Umbilical cord (tissue), 2 donors: ENCODE measurements around the gene MYO18B. TPM values are rescaled to one million over a fixed set of nuclear protein-coding genes. Genes with fewer than 3 reads are reported as not detected.

Experiments used
- DNase-seq: peaks from one replicate; pipeline ENCODE4 v3.0.0-alpha.2; 2015; ENCODE audit warnings: low spot score
- total RNA-seq: library from RNA; depleted of rRNA; stranded (reverse); fragments of >200 nt; gene quantifications from one replicate; pipeline ENCODE4 v1.2.3, GENCODE V29; 2014; ENCODE audit warnings: low replicate concordance; ENCODE audit not compliant: insufficient read depth

Gene MYO18B
- total RNA-seq, 1 donor from 2014 or later, result 7.9 TPM

DNA sequence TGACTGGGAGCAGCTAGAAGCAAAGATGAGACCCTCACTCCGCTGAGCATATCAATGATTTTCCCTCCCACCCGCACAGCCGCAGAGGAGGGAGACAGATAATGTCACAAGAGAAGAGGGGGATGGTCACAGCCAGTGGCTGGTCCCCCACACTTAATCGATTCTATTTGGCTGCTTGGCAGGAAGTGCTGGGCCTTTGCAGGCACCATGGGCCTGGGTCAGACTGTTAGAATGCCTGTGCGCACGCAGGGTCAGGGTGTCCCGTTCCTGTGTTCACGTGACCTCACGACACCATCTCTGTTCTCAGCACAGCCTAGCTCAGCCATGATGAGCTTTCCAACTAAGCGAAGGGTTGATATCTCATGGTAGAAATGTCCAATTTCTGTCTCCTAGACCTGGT is 107.0 kb downstream of the MYO18B start:
- no peak for DNase-seq

DNA sequence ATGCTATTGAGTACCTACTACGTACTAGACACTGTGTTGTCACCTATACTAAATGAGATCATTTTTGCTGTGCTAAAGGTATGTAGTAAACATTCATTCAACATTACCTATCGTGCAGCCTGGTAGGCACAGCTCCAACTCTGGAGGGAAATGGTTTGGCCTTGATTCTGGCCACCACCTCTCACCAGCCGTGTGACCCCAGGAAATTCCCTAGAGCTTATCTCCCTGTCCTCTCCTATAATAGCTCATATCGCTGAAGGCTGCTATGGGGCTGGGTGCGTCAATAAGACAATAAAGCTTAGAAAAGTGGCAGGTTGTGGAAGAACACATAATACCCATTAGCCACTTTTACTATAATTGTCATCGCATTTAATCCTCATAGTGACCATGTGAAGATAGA is 107.5 kb downstream of the MYO18B start:
- DNase-seq, result no peak

DNA sequence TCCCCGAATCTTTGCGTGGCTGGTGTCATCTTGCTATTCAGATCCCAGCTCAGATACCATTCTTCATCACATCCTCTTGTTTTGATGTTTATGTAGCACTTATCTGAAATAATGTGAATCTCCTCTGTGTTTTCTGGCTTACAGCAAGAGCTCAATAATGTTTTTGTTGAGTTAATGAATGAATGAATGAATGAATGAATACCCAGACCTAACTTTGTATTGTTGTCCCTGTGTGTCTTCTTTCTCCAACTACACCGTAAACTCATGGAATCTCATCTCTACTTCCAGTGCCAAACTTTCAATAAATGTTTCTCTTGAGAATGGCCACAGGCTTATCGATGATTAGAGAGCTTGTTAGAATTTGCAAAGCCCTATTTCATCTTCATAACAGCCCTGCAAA is 110.2 kb downstream of the MYO18B start:
- no peak for DNase-seq

DNA sequence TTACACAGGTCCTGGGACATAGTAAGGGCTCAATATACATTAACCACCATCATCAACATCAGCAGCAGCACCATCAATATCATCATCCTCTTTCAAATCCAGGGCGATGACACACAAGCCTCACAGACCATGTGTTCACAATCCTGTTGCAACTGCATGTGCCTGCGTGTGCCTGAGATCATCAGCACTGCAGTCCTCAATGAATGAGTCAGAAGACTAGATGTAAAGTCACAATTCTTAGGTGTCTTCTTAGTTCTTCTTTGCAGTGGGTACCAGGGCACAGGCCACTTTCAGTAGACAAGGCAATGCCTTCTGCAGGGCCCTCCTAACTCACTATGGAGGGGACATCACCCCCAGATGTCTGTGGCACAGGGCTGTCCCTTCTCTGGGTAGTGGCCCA is 111.1 kb downstream of the MYO18B start:
- no peak for DNase-seq

GRCh38 chr22:25853501-25854284 is 111.7 kb downstream of the MYO18B start:
- no peak for DNase-seq

DNA sequence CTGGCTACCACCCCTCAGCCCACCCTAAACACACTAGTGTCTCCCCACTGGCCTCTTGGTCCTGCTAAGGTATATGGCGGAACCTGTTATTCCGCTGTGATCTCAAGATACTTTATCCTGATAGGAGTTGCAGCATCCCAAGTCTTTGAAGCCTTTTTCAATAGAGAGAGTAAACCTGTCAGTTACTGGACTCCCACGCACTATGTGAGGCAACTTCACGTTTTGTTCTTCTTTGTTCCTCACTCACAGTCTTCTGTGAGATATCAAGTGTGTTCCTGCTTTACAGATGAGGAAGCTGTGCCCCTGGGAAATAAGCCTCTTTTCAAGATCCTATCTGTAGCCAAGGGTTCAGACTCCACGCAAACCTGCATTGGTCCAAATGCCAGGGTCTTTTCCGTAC is 127.8 kb downstream of the MYO18B start:
- no peak for DNase-seq

DNA sequence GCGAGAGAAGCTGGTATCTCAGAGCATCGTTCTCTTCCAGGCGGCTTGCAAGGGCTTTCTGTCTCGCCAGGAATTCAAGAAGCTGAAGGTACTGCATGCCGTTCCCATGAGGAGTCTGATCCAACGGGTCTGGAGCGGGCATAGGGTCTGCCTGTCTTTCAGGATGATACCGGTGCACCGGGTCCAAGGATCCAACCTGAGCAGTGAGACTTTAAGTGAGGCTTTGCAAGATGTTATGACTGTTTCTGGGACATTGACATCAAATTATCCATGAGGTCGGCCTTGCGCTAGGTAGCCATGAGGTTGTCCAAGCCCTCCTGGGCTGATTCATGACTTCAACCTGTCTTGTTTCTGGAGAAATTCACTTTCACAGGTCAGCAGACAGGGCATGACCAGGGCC is 132.3 kb downstream of the MYO18B start:
- DNase-seq, result no peak

GRCh38 chr22:25875461-25875860 is 133.5 kb downstream of the MYO18B start:
- no peak for DNase-seq

DNA sequence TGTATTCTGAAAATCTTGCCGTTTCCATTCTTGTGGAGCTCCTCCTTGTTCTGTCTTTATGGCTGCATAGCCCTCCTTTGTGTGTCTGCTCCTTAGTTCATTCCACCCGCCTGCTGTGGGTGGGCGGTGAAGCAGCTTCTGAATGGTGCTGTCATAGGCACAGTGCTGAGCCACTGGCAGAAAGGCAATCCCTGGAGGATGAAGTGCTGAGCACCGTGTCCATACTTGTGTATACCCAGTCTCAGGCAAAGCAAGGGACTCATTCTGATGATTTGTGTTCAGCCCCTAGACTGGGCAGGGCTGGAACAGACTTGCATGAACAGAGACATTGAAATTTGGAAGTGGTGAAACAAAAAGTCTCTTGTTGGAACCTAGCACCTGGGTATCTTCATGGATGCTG is 134.9 kb downstream of the MYO18B start:
- DNase-seq, result no peak

DNA sequence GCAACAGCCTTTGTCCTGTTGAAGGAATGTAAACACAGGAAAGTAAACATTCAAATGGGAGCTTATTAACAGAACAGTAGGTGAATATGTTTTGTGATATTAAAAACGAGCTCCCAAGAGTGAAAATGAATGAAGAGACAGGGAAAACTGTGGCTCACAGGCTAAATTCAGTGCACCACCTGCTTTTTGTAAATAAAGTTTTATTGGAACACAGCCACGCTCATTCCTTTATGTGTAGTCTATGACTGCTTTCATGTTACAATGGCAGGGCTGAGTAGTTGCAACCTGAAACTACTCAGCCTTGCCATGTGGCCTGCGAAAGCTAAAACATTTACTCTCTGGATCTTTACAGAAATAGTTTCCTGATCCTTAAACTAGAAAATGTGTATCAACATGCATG is 136.9 kb downstream of the MYO18B start:
- DNase-seq, result no peak

DNA sequence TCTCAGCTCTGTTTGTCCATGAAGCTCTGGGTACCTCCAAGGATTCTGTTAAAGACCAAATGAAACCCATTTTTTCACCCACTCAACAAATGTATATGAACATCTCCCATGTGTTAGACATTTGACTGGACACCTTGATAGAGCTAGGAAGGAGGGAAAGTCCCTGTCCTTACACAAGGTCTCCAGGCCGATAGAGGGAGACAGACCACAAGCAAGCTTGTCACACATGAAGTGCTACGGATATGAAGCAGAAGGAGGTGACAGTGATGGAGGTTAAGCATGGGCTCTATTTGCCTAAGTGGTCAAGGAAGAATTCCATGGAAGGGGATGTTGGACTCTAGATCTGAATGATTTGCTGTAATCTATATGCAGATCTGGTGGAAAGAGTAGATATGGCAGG is 138.5 kb downstream of the MYO18B start:
- no peak for DNase-seq

DNA sequence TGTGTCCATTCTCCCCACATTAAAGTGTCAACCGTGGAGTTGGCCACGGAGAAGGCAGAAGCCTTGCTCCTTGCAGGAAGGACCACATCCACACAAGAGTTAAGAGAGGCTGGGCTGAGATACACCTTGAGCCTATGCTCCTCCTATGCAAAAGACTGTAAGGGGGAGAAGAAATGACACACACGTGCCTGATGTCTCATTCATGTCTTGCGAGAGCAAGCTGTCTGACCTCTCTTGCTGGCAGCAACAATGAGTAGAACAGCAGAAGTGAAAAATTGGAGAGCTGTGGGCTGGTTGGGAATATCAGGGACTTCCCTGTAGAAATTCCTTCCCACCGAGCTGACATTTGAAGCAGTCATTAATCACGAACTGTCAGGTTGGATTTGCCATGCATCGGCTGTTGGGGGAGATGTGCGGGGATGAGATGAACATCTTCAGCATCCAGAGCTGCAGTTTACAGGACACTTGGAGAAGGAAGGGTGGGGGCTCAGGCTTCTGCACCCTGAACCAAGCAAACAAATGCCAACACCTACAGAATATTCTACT is 139.3 kb downstream of the MYO18B start:
- DNase-seq, result no peak

GRCh38 chr22:25882360-25882759 is 140.4 kb downstream of the MYO18B start:
- DNase-seq, result no peak

GRCh38 chr22:25883482-25884033 is 141.6 kb downstream of the MYO18B start:
- no peak for DNase-seq

- no peak for DNase-seq
Measured at GRCh38 chr22:25884121-25884520, 142.1 kb downstream of the MYO18B start.

DNA sequence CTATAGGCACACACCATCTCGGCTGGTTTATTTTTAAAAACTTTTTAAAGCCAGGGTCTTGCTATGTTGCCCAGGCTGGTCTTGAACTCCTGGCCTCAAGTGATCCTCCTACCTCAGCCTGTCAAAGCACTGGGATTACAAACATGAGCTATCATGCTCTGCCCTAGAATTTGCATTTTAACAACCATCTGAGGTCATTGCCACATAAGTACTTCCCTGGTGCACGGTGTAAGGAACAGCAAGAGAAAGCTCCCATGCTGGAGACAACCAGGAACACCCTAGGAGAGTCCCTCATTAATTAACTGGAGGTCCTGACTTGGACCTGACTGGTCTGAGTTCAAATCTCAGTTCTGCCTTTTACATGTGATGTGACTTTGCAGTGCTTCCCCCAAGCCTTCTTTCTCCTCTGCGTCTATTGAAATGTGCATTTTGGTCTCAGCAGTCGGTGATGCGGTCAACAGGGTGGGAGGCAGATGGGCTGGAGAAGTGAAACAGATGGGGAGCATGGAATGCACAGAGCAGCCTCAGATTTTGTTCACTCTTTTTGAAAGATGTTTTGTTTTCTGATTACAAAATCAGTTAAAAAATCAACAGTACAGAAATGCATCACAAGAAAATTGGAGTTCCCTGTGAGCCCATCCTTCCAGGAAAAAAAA is 146.5 kb downstream of the MYO18B start:
- no peak for DNase-seq

DNA sequence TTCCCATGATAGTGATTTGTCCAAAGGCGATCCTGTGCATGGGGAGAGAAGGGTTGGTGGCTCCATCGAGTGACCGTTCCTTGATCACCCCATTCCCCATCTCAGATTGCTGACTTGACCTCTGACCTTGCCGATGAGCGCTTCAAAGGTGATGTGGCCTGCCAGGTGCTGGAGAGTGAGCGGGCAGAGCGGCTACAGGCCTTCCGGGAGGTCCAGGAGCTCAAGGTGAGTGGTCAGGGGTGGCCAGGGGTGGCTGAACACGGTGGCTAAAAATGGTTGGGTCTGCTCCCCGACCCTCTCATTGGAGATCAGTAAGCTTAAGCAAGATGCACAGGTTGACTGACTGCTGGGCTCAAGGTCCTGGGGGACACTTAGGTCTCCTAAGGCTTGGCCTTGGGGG is 148.7 kb downstream of the MYO18B start:
- DNase-seq, result no peak

DNA sequence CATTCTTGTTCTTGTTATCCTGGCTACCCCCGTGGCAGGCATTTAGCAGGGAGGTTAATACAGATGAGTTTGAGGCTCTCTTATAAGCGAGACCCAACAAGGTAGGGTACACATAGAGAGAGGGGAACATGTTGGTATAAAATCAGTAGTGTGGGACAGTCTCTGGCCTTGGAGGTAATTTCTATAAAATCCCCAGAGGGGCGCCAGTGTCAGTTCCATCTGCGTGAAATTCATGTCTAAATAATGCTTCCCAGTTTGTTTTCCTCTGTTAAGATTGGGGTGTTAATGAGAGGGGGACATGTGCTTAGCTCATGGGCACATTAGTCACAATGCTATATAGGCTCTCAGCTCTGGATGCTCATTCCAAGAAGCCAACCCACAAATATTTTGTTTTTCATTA is 150.7 kb downstream of the MYO18B start:
- no peak for DNase-seq

GRCh38 chr22:25895678-25896077 is 153.7 kb downstream of the MYO18B start:
- DNase-seq, result no peak

DNA sequence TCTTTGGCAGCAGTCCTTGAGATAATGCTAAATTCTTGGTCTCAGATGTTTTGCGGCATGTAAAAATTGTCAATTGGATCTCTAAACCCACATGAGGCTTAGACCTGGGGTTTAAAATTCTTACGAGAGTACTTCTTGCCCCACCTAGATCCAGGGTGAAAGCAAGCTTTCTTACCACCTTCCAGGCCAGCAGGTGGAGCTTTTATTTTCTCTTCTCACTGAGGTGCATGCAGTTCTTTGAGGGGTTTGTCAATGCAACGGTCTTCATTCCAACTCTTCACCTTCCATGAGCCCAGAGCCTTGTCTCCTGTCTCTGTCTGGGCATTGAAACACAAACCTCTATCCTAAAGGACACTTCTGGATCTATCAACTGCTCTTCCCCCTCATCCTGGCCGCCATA is 154.1 kb downstream of the MYO18B start:
- no peak for DNase-seq

GRCh38 chr22:25896592-25896991 is 154.6 kb downstream of the MYO18B start:
- DNase-seq, result no peak

DNA sequence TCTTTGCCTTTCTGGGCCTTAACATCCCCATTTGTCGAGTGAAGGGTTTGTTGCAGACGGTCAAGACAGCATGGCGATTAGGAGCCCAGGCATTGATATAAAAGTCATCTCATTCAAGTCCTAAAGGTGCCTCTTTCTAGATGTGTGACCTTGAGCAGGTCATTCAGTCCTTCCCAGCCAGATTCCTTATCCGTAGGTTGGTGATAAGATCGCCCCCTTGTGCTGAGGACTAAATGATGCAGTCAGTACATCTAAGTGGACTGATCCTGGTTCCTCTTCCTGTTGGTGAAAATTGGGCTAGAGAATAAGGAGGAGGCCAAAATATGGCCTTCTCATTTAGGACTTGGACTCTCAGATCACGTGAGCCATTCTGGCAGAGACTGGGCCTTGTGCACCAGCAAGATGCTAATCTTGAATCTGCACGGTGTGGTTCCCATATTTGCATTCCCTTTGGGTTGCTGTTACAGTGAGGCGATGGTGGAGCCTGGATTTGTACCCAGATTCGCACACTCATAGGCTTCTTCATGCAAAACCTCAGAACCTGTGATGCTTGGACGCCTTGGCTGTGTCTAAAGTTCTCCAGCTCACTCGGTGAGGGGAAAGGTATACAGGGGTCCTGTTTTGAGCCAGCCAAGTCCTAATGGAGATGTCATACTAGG is 156.8 kb downstream of the MYO18B start:
- no peak for DNase-seq
